Cardiac fibroblast (primary cell): ENCODE results near the gene DNAH12.
"Not testable (repeated sequence)": the region's sequence is repeated elsewhere in the genome, so short reads cannot be mapped to it uniquely, and the experiment has no call there.

Experiments used
- DNase-seq, 2 donors: peaks; one replicate each; pipeline versions ENCODE4 v3.0.0 to v3.0.0-alpha.2; 2010; ENCODE audit warnings: low read depth in 2 of 2
- H3K4me3 ChIP-seq, 2 donors: replicated peaks in 1 of 2; 1 replicate in 1 of 2; 2 replicates in 1 of 2; pipeline ENCODE4 v1.5.1; 2011; ENCODE audit warnings: low read depth in 2 of 2, low read length in 2 of 2, mild to moderate bottlenecking in 2 of 2, moderate library complexity in 1 of 2
- TF ChIP-seq, protein P1 (sequence below): IDR thresholded peaks from one replicate; pipeline ENCODE4 v1.5.1; 2011; ENCODE audit warnings: low read depth, mild to moderate bottlenecking, low read length, inconsistent platforms

The DNAH12 gene

GRCh38 chr3:57370341-57370740 is 173.8 kb downstream of the DNAH12 start:
- no peak for DNase-seq

GRCh38 chr3:57365089-57365488 is 179.1 kb downstream of the DNAH12 start:
- DNase-seq, H3K4me3 ChIP-seq: not testable (repeated sequence)

More at GRCh38 chr3:57370341-57370740, 173.8 kb downstream of the DNAH12 start:
- TF ChIP-seq, protein P1, sequence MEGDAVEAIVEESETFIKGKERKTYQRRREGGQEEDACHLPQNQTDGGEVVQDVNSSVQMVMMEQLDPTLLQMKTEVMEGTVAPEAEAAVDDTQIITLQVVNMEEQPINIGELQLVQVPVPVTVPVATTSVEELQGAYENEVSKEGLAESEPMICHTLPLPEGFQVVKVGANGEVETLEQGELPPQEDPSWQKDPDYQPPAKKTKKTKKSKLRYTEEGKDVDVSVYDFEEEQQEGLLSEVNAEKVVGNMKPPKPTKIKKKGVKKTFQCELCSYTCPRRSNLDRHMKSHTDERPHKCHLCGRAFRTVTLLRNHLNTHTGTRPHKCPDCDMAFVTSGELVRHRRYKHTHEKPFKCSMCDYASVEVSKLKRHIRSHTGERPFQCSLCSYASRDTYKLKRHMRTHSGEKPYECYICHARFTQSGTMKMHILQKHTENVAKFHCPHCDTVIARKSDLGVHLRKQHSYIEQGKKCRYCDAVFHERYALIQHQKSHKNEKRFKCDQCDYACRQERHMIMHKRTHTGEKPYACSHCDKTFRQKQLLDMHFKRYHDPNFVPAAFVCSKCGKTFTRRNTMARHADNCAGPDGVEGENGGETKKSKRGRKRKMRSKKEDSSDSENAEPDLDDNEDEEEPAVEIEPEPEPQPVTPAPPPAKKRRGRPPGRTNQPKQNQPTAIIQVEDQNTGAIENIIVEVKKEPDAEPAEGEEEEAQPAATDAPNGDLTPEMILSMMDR = no peak
- H3K4me3 ChIP-seq = no peak overlapping the region

- H3K4me3 ChIP-seq, DNase-seq: not testable (repeated sequence)
Observed at GRCh38 chr3:57356275-57356674, 187.9 kb downstream of the DNAH12 start.

- DNase-seq = no peak
- TF ChIP-seq, protein P1 = no peak
- H3K4me3 ChIP-seq = no peak overlapping the region
Observed at GRCh38 chr3:57354768-57355167, 189.4 kb downstream of the DNAH12 start.

GRCh38 chr3:57350271-57350670 is 193.9 kb downstream of the DNAH12 start:
- TF ChIP-seq, protein P1 = no peak
- H3K4me3 ChIP-seq = no peak overlapping the region
- no peak for DNase-seq

DNA sequence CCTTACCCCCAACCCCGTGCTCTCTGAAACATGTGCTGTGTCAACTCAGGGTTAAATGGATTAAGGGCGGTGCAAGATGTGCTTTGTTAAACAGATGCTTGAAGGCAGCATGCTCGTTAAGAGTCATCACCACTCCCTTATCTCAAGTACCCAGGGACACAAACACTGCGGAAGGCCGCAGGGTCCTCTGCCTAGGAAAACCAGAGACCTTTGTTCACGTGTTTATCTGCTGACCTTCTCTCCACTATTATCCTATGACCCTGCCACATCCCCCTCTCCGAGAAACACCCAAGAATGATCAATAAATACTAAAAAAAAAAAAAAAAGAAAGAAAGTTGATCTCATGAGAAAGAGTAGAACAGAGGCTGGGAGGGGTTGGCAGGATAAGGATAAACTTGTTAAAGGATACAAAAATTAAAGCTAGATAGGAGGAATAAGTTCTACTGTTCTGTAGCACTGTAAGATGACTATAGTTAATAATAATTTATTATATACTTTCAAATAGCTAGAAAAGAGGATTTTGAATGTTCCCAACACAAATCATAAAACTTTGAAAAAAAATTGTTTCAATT is 205.0 kb downstream of the DNAH12 start:
- DNase-seq, H3K4me3 ChIP-seq: not testable (repeated sequence)

- not testable (repeated sequence) for DNase-seq, H3K4me3 ChIP-seq
Observed at GRCh38 chr3:57338272-57339070, 205.7 kb downstream of the DNAH12 start.

DNA sequence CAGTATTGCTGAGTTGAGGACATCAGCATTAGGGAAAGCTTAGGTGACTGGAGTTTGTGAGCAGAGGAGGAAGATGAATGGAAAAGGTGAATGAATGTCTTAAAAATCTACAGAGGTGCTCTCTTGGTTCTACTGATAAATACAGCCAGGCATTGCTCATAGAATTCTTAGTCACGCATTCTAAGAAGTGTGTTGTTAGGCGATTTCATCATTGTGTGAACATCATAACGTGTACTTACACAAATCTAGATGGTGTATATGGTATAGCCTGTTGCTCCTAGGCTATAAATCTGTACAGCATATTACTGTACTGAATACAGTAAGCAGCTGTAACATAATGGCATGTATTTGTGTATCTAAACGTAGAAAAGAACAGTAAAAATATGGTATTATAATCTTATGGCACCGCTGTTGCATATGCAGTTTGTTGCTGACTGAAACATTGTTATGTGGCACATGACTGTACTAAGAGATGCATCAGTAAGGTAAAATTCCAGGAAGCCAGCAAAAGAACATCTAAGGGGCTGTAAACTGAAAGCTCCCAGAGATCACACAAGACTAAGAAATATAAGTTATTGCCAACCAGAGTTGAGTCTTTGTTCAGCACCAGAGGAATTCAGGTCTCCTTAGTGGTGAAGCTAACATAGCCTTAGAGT is 208.7 kb downstream of the DNAH12 start:
- DNase-seq = no peak
- no peak overlapping the region for H3K4me3 ChIP-seq
- TF ChIP-seq, protein P1 = no peak
